GM13977 (cell line): ENCODE measurements around the gene RFT1.

ENCODE experiments used
- DNase-seq: peaks from one replicate; pipeline ENCODE4 v3.0.0; 2012; ENCODE audit warnings: low spot score
- CTCF ChIP-seq: IDR thresholded peaks from 2 replicates; pipeline ENCODE4 v1.5.1; 2012; ENCODE audit warnings: mild to moderate bottlenecking, control low read depth; ENCODE audit not compliant: insufficient read depth; ENCODE audit errors: extremely low read depth, missing control alignments
- in situ Hi-C: fragments of 300-500 bp; cut with MboI; formaldehyde crosslinking; loops from one replicate; pipeline ENCODE4 v1.12.0; 2022; ENCODE audit warnings: low sequenced_read_pairs, low pct_unique_long_range_greater_than_20kb, mixed read lengths, inconsistent platforms; ENCODE audit not compliant: unreplicated experiment

Gene RFT1

GRCh38 chr3:53078656-53079055 lies 51.6 kb downstream of the RFT1 start:
- no peak for DNase-seq
- in situ Hi-C loops, result no loop called here
- TF ChIP-seq CTCF, result no peak

- in situ Hi-C loops, result no loop called here
- DNase-seq, result no peak
- TF ChIP-seq CTCF, result no peak
Measured at GRCh38 chr3:53077476-53078220, 52.6 kb downstream of the RFT1 start.

- DNase-seq, result no peak
- in situ Hi-C loops, result no loop called here
- TF ChIP-seq CTCF, result no peak
Measured at GRCh38 chr3:53075743-53076140, 54.5 kb downstream of the RFT1 start.

GRCh38 chr3:53074761-53075742 lies 55.2 kb downstream of the RFT1 start:
- no peak for TF ChIP-seq CTCF
- DNase-seq, result no peak
- in situ Hi-C loops, result no loop called here

GRCh38 chr3:53074366-53074696 lies 55.9 kb downstream of the RFT1 start:
- no peak for DNase-seq
- in situ Hi-C loops, result no loop called here
- no peak for TF ChIP-seq CTCF

- in situ Hi-C loops, result no loop called here
Measured at GRCh38 chr3:53073553-53074365, 56.5 kb downstream of the RFT1 start.

More at GRCh38 chr3:53073553-53074365, 56.5 kb downstream of the RFT1 start:
- DNase-seq, result no peak
- TF ChIP-seq CTCF, result no peak
